GM19035 (cell line): ENCODE data around the gene RECQL5.

ENCODE experiments used
- ATAC-seq: cut with Tn5 transposase; IDR thresholded peaks from one replicate; pipeline ENCODE4 v1.9.1; 2021; ENCODE audit not compliant: unreplicated experiment

Gene RECQL5

GRCh38 chr17:75666959-75667790, at the start of gene RECQL5, which contains the start of gene SAP30BP:
Gene RECQL5 (minus strand): TSS chr17:75667154. CDS start chr17:75666557, 597 bp downstream.
Gene SAP30BP (plus strand): TSS chr17:75667338. CDS start chr17:75667373, 35 bp downstream.
- peak; percentile 93 for ATAC-seq

- ATAC-seq, result no peak
Observed at GRCh38 chr17:75712446-75712845, 45.5 kb upstream of the RECQL5 start.

- no peak for ATAC-seq
Observed at GRCh38 chr17:75707079-75707571, 40.2 kb upstream of the RECQL5 start.

- ATAC-seq, result no peak
Observed at GRCh38 chr17:75706042-75706728, 39.2 kb upstream of the RECQL5 start.

GRCh38 chr17:75704963-75705875, 38.3 kb upstream of the RECQL5 start:
- no peak for ATAC-seq

GRCh38 chr17:75703591-75703990, 36.6 kb upstream of the RECQL5 start:
- ATAC-seq, result no peak

- no peak for ATAC-seq
Observed at GRCh38 chr17:75703191-75703590, 36.2 kb upstream of the RECQL5 start.

- no peak for ATAC-seq
Observed at GRCh38 chr17:75701288-75701687, 34.3 kb upstream of the RECQL5 start.

- ATAC-seq, result no peak
Observed at GRCh38 chr17:75698659-75699058, 31.7 kb upstream of the RECQL5 start.

- ATAC-seq, result no peak
Observed at GRCh38 chr17:75697651-75698291, 30.8 kb upstream of the RECQL5 start.

GRCh38 chr17:75695830-75696271, 28.9 kb upstream of the RECQL5 start:
- ATAC-seq, result no peak

- no peak for ATAC-seq
Observed at GRCh38 chr17:75695141-75695829, 28.3 kb upstream of the RECQL5 start.

GRCh38 chr17:75694536-75694935, 27.6 kb upstream of the RECQL5 start:
- no peak for ATAC-seq

- no peak for ATAC-seq
Observed at GRCh38 chr17:75693500-75694481, 26.8 kb upstream of the RECQL5 start.

GRCh38 chr17:75692976-75693375, 26.0 kb upstream of the RECQL5 start:
- ATAC-seq, result no peak

GRCh38 chr17:75691801-75692626, 25.1 kb upstream of the RECQL5 start:
- ATAC-seq, result no peak

- no peak for ATAC-seq
Observed at GRCh38 chr17:75691371-75691791, 24.4 kb upstream of the RECQL5 start.

GRCh38 chr17:75689441-75689873, 22.5 kb upstream of the RECQL5 start:
- no peak for ATAC-seq
